SK-N-DZ (cell line): ENCODE results near the gene STARD10.
A peak's percentile ranks its signal among the peaks of the same experiment; 100 is the strongest.
"Not testable (repeated sequence)": the region's sequence is repeated elsewhere in the genome, so short reads cannot be mapped to it uniquely, and the experiment has no call there.

Experiments
- DNase-seq: peaks from one replicate; pipeline ENCODE4 v3.0.0-alpha.2; 2015; ENCODE audit warnings: low spot score

STARD10 gene

GRCh38 chr11:72808331-72808798, 14.5 kb upstream of the STARD10 start:
- no peak for DNase-seq

- DNase-seq, result no peak
Measured at GRCh38 chr11:72807792-72808191, 13.9 kb upstream of the STARD10 start.

GRCh38 chr11:72807021-72807693, 13.3 kb upstream of the STARD10 start:
- DNase-seq, result no peak

GRCh38 chr11:72806378-72806777, 12.5 kb upstream of the STARD10 start:
- DNase-seq, result not testable (repeated sequence)

GRCh38 chr11:72805216-72805615, 11.4 kb upstream of the STARD10 start:
- no peak for DNase-seq

- no peak for DNase-seq
Measured at GRCh38 chr11:72802822-72803221, 9.0 kb upstream of the STARD10 start.

- no peak for DNase-seq
Measured at GRCh38 chr11:72799441-72799840, 5.6 kb upstream of the STARD10 start.

GRCh38 chr11:72798361-72798760, 4.5 kb upstream of the STARD10 start:
- no peak for DNase-seq

GRCh38 chr11:72793076-72793424, 797 bp downstream of the STARD10 start:
- DNase-seq, result no peak

- DNase-seq, result no peak
Measured at GRCh38 chr11:72792437-72793021, 1.3 kb downstream of the STARD10 start.

- DNase-seq, result not testable (repeated sequence)
Measured at GRCh38 chr11:72791228-72791627, 2.6 kb downstream of the STARD10 start.

- no peak for DNase-seq
Measured at GRCh38 chr11:72789493-72790131, 4.2 kb downstream of the STARD10 start.

GRCh38 chr11:72788241-72788640, 5.6 kb downstream of the STARD10 start:
- no peak for DNase-seq

- DNase-seq, result peak; percentile 49
Measured at GRCh38 chr11:72787216-72788104, 6.4 kb downstream of the STARD10 start.

- no peak for DNase-seq
Measured at GRCh38 chr11:72786305-72787215, 7.3 kb downstream of the STARD10 start.

- DNase-seq, result no peak
Measured at GRCh38 chr11:72784662-72785061, 9.2 kb downstream of the STARD10 start.

- no peak for DNase-seq
Measured at GRCh38 chr11:72783144-72783905, 10.5 kb downstream of the STARD10 start.

- DNase-seq, result peak; percentile 38
Measured at GRCh38 chr11:72782081-72782920, 11.5 kb downstream of the STARD10 start.
